OCI-LY7 (cell line): ENCODE data around the gene DMRTB1.

Experiments used
- CTCF ChIP-seq: fragments of 200-600 bp; sonication (generic); conservative IDR thresholded peaks from 2 replicates; pipeline ENCODE4 v1.5.1; 2014; ENCODE audit warnings: mild to moderate bottlenecking, antibody characterized with exemption, low read length, moderate library complexity, mixed read lengths
- EZH2phosphoT487 ChIP-seq: fragments of 200-600 bp; sonication (generic); IDR thresholded peaks from 2 replicates; pipeline ENCODE4 v1.6.1; 2018; ENCODE audit warnings: low read depth, borderline replicate concordance, mild to moderate bottlenecking, mixed run types, antibody characterized with exemption, low read length, moderate library complexity, mixed read lengths

- no peak for TF ChIP-seq CTCF
- no peak for TF ChIP-seq EZH2phosphoT487
These were observed 17.4 kb downstream of the DMRTB1 start for GRCh38 chr1:53476579-53476978.
